SK-N-MC (cell line): ENCODE measurements around the gene POU5F2.

Experiments used
- FOXP2 ChIP-seq: optimal IDR thresholded peaks from 2 replicates; pipeline ENCODE3; 2011; ENCODE audit warnings: mild to moderate bottlenecking, moderate library complexity; ENCODE audit not compliant: insufficient read depth; ENCODE audit errors: extremely low read length, control extremely low read depth
- POLR2AphosphoS5 ChIP-seq: IDR thresholded peaks from 2 replicates; pipeline ENCODE4 v1.6.1; 2012; ENCODE audit warnings: mild to moderate bottlenecking, low read depth, low read length, borderline replicate concordance

DNA sequence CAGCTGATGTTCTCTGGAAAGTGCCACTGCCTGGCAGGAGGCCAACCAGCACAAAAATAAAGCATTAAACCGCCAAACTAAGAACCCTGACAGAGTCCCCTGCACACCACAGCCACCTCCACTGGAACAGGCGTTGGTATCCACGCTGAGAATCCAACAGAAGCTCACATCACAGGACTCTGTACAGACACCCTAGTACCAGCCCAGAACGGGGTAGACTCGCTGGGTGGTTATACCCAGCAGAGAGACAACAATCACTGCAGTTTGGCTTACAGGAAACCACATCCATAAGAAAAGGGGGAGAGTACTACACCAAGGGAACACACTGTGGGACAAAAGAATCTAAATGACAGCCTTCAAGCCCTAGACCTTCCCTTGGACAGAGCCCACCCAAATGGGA is 15.0 kb upstream of the POU5F2 start:
- no peak for TF ChIP-seq FOXP2
- no peak for TF ChIP-seq POLR2AphosphoS5
